ENCODE measurements around the gene NEK5.
"Not testable (repeated sequence)": the region's sequence is repeated elsewhere in the genome, so short reads cannot be mapped to it uniquely, and the experiment has no call there.

DNA sequence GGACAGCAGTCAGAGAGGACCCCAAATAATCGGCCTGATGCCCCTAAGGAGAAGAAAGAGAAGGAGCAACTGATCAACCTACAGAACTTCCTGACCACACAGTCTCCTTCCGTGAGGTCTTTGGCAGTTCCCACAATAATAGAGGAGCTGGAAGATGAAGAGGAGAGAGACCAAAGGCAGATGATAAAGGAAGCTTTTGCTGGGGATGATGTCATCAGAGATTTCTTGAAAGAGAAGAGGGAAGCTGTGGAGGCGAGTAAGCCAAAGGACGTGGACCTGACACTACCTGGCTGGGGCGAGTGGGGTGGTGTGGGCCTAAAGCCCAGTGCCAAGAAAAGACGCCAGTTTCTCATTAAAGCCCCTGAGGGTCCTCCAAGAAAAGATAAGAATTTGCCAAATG lies 98.5 kb downstream of the NEK5 start:
- not testable (repeated sequence) for TF ChIP-seq CTCF (IDR thresholded peaks at IDR 0.05 in 4 of 5, conservative IDR thresholded peaks at IDR 0.05 in 1 of 5); POLR2A (IDR thresholded peaks at IDR 0.05)

Data from gastrocnemius medialis (tissue), 4 donors.